RWPE1 (cell line): Measurements from ENCODE around the gene SLC36A1.
"Not testable (repeated sequence)": the region's sequence is repeated elsewhere in the genome, so short reads cannot be mapped to it uniquely, and the experiment has no call there.

Experiments used
- CTCF ChIA-PET: fragments of 350-600 bp; sonication (Branson Sonifier 250); formaldehyde crosslinking; extraction: SDS; loops from one replicate; lab custom pipeline; 2021; lab: Yijun Ruan, JAX
- POLR2A ChIA-PET: fragments of 400-600 bp; formaldehyde crosslinking; extraction: SDS; loops from one replicate; lab custom pipeline; 2020; ENCODE audit warnings: antibody characterized with exemption; ENCODE audit not compliant: low non-redundant PET; lab: Yijun Ruan, JAX
- DNase-seq: peaks from one replicate; pipeline ENCODE4 v3.0.0; 2012; ENCODE audit warnings: low spot score
- H3K27ac ChIP-seq: fragments of 450-650 bp; 2 replicates; pipeline ENCODE4 v1.5.1; 2017
- TF ChIP-seq, protein P1 (sequence below): fragments of 450-650 bp; conservative IDR thresholded peaks from 2 replicates; pipeline ENCODE4 v1.5.1; 2017; ENCODE audit warnings: low read depth, mild to moderate bottlenecking

The SLC36A1 gene

DNA sequence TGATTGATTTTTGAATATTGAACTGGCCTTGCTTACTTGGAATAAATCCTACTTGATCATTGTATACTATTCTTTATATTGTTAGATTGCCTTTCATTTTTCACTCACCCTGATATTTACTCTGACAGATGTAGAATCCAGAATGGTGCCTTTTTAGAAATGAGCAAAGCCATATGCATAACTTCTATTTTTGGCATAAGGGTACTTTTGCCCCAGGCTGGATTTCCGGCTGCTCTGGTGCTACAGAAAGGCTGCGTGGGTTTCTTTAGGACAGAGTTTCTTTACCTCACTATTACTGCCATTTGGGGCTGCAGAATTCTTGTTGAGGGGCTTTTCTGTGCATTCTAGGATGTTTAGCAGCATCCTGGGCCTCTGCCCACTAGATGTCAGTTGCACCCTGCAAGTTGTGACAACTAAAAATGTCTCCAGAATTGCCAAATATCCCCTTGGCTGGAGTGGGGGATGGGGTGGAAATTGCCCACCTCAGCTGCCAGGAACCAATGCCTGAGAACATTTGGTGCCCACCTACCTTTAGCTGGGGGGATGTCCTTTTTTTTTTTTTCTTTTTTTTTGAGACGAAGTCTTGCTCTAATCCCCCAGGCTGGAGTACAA, 50.1 kb downstream of the SLC36A1 start:
- TF ChIP-seq, protein P1, sequence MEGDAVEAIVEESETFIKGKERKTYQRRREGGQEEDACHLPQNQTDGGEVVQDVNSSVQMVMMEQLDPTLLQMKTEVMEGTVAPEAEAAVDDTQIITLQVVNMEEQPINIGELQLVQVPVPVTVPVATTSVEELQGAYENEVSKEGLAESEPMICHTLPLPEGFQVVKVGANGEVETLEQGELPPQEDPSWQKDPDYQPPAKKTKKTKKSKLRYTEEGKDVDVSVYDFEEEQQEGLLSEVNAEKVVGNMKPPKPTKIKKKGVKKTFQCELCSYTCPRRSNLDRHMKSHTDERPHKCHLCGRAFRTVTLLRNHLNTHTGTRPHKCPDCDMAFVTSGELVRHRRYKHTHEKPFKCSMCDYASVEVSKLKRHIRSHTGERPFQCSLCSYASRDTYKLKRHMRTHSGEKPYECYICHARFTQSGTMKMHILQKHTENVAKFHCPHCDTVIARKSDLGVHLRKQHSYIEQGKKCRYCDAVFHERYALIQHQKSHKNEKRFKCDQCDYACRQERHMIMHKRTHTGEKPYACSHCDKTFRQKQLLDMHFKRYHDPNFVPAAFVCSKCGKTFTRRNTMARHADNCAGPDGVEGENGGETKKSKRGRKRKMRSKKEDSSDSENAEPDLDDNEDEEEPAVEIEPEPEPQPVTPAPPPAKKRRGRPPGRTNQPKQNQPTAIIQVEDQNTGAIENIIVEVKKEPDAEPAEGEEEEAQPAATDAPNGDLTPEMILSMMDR: no peak
- no peak overlapping the region for H3K27ac ChIP-seq
- ChIA-PET CTCF (no interaction called here), POLR2A (no interaction called here)
- no peak for DNase-seq

DNA sequence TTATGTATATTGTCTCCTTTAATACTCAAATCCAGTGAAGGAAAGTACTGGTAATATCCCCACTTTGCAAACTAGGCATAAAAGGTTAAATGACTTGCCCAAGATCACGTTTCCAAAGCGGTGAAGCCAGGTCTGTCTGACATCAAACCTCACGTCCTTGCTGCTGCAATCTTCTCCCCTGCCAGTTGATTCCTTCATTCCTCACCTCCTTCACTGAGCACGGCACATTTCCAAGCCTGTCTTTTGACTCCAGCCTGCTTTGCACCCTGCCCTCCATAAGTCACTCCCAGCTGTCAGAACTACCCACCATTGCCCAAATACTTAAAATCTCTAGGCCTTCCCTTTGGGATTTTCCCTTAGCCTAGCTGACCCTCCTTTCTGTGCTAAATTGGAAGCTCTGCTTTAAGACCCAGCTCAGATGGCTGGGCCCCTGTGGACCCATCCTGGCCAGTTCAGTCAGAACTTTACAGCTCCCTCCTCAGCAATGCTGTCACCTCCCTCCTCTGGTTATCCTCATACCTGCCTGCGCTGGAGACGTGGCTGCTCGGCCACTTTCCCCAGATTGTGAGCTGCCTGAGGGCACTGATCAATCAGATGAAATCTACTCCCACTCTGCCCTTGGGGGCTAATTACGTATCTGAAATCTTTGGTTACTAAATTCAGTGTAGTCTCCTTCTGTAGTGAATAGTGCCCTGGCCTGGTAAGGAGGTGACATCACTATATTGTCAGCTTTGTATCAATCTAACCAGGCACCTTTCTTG, 51.2 kb downstream of the SLC36A1 start:
- ChIA-PET POLR2A (no interaction called here), CTCF (interaction anchor here (0.6 to 1.0 kb wide), 5 partner anchors 52 to 242 kb away, joined by 3 to 7 read pairs (median 4); partner anchors contain the start of gene SLC36A1)
- TF ChIP-seq, protein P1: no peak
- H3K27ac ChIP-seq: peak overlapping the region; percentile 45; the same call in 1 of the 2 replicates
- DNase-seq: no peak

DNA sequence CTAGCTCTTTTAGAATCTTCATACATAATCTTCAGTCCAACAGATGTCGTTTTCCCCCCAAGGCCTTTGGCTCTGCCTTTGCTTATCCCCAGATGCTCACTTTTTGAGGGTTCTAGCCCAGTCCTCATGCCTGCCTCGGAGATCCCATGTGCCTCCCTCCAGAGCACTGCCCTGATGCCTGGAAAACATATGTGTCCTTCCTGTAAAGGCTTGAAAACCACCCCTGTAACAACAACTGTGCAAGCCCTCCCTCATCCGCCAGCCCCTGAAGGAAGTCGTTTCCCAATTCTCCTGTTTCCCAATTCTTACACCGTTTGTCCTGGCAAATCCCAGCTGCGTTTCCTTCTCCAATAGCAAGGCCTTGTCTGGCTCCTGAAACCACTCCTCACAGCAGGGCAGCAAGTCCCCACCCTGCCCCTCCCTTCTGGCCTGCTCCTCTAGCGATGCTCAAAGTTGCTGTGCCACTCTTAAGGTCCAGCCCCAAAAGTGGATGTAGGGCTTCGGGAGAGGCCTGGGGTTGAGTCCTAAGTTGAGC, 52.2 kb downstream of the SLC36A1 start:
- TF ChIP-seq, protein P1: no peak
- ChIA-PET CTCF (interaction anchor here (0.6 to 1.0 kb wide), 5 partner anchors 13 to 59 kb away, joined by 3 to 7 read pairs (median 3); partner anchors contain the start of gene SLC36A1), POLR2A (no interaction called here)
- H3K27ac ChIP-seq: peak overlapping the region; percentile 45
- DNase-seq: no peak

DNA sequence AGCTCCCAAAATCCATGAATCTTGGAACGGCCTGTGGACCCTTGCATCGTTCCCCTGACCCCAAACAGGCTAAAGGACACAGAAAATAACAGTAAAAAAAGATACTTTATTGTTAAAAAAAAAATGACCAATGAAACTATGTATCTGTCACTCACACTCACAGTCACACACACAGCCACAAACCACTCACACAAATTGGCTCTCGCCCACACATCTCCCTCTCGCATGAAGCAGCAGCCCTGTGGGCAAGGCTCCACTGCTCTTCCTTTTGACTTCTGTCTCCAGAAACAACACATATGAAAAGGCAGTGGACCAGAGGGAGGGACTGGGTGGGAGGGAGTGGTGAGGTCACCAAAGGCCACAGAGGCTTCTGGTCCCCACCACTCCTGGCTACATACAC, 56.6 kb downstream of the SLC36A1 start:
- ChIA-PET CTCF (no interaction called here), POLR2A (no interaction called here)

DNA sequence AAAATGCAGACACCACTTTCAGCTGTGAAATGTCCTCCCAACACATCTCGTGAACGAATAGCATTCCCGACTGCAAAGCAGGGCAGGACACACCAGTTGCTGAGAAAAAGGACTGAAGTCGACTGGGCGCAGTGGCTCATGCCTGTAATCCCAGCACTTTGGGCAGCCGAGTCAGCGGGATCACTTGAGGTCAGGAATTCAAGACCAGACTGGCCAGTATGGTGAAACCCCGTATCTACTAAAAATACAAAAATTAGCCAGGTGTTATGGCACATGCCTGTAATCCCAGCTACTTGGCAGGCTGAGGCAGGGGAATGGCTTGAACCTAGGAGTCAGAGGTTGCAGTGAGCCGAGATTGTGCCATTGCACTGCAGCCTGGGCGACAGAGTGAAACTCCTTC, 60.9 kb downstream of the SLC36A1 start:
- POLR2A ChIA-PET, DNase-seq: not testable (repeated sequence)
- peak overlapping the region; percentile 71 for H3K27ac ChIP-seq
- CTCF ChIA-PET: interaction anchor here (0.7 to 1.5 kb wide), 2 partner anchors 143 to 289 kb away, joined by 3 to 6 read pairs; no protein-coding TSS in a partner anchor

More for the DNA sequence above, 56.6 kb downstream of the SLC36A1 start:
- H3K27ac ChIP-seq: peak overlapping the region; percentile 69
- DNase-seq: no peak
- TF ChIP-seq, protein P1: no peak

DNA sequence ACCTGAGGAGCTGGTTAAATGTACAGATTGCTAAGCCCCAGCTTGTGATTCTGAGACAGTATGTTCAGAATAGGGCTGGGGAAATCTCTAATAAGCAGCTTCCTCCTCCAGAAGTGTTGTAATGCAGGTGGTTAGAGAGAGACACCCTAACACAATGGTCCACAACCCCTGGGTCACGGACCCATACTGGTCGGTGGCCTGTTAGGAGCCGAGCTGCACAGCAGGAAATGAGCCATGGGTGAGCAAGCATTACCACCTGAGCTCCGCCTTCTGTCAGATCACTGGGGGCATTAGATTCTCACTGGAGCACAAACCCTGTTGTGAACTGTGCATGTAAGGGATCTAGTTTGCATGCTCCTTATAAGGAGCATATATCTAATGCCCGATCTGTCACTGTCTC, 61.8 kb downstream of the SLC36A1 start:
- H3K27ac ChIP-seq: peak overlapping the region; percentile 71
- DNase-seq: peak; percentile 66
- ChIA-PET CTCF (interaction anchor here (1.3 to 1.5 kb wide), 2 partner anchors 14 to 142 kb away, joined by 5 to 6 read pairs; no protein-coding TSS in a partner anchor), POLR2A (no interaction called here)
- TF ChIP-seq, protein P1: no peak
